HG03045 (cell line): ENCODE measurements around the gene ANKS1A.

Experiments used
- ATAC-seq: cut with Tn5 transposase; IDR thresholded peaks from one replicate; pipeline ENCODE4 v1.9.1; 2021; ENCODE audit warnings: mild to moderate bottlenecking, moderate library complexity; ENCODE audit not compliant: unreplicated experiment

The ANKS1A gene

GRCh38 chr6:35018746-35019145, 129.7 kb downstream of the ANKS1A start:
- ATAC-seq = no peak

DNA sequence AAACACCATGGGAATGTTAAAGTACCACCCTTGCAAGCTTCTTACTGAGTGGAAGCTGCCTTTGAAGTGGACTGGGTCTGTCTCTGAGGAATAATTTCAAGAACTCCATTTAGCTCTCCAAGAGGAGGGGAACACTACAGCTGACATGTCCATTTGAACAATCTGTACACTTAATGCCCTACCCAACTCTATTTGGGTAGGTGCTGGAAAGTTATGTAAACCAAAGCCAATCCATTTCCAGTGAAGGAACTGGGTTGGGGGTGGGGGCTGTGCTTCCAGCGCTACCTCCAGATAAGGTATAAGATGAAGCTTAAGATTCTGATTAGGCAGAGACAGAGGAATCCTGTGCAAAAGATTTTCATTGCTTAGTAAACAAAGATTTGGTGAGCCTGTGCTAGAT, 130.1 kb downstream of the ANKS1A start:
- ATAC-seq = no peak

GRCh38 chr6:35019831-35020230, 130.8 kb downstream of the ANKS1A start:
- no peak for ATAC-seq

DNA sequence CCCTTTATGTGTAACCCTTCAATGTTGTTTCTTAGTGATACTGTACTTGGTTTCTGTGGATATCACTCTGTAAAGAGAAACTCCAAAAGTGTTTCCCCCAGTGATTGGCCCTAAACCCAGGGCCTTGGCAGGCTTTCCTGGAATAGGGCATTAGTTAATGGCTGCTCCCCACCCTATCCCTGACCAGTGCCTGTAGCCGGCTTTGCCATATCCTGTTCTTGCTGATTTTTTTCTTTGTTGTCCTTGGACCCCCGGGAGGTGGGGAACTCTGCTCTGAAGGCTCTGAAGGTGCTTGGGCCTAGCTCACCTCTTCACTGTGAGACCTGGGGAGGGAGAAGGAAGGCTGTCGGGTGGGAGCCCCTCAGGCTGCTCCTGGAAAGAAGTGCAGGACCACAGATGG, 131.9 kb downstream of the ANKS1A start:
- no peak for ATAC-seq

DNA sequence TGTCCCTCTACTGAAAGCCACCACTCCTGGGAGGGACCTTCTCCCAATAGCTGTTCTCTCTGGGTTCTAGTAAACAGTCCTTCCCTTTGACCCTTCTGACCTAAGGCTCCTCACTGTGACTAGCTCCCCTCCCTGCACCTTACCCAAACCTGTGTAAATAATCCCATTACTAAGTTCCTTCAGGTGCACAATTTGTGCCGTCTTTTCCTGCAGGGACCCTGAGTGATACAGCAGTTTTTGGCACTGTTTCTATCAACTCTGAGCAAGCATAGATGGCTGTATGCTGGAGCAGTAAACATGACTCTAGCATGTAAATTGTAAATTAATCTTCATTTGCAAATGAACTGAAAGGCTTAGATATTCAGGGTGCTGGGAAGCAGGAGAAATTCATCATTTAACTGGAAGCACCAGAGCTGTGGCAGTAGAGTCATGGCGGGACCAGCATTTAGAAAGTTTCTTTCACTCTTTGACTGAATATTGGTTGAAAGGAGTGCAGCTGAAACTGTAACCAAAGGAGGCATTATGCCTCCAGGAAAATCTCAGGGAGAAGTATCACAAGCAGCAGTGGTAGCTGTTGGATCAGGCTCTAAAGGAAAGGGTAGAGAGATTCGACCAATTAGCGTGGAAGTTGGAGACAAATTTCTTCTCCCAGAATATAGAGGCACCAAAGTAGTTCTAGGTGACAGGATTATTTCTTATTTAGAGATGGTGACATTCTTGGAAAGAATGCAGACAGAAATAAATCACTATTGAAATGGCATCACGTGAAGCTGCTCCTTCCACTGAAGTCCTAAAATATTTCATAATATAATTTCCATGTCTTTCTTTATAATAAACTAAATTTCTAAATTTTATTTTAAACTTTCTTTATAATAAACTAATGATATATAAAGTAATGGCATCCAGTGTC, 134.3 kb downstream of the ANKS1A start:
- ATAC-seq = no peak

DNA sequence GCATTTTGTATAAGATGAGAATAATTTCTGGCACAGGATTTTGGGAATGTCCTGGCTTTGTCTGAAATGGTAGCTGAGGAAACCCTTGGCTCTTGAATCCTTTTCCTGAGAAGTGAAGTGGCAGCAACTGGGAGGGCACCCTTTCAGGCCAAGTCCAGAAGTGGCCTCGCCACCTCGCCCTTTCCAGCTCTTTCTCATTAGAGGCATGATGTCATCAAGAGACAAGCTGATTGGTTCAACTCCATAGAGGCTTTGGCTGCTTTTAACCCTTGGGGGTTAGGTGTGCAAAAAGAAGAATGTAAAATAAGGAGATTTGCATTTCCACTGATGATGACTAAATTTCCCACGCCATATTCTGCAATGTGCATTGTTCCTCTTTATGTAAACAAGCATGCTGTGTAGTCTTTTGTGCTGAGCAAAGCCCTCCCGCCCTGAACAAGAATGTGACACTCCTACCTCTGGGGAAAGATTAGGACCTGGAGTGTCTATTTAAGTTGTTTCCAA, 135.5 kb downstream of the ANKS1A start:
- ATAC-seq = no peak

GRCh38 chr6:35025232-35026188, 136.5 kb downstream of the ANKS1A start:
- ATAC-seq = no peak

- no peak for ATAC-seq
These were observed 137.6 kb downstream of the ANKS1A start for GRCh38 chr6:35026434-35027222.

DNA sequence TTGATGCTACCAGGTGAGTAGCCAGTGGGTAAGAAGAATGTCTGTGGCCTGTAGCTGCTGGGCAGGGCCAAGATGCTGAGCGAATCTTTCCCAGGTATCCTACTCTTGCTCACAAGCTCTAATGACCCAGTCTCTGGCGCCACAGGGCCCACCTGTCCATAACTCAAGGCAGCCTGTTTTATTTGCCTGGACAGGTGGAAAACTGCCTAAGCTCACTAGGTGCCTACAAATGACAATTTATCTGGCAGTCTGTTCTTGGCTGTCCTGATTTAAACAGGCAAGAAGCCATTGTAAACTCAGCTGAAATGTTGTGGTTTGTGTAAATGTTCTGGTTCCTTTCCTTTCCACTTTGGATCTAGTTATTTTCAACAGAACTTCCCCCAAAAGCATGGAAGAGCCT, 138.8 kb downstream of the ANKS1A start:
- ATAC-seq = no peak

- ATAC-seq = no peak
These were observed 140.0 kb downstream of the ANKS1A start for GRCh38 chr6:35028781-35029769.

- no peak for ATAC-seq
These were observed 141.0 kb downstream of the ANKS1A start for GRCh38 chr6:35030099-35030498.

GRCh38 chr6:35031611-35032529, 142.8 kb downstream of the ANKS1A start:
- no peak for ATAC-seq

GRCh38 chr6:35033683-35034082, 144.6 kb downstream of the ANKS1A start:
- ATAC-seq = no peak

DNA sequence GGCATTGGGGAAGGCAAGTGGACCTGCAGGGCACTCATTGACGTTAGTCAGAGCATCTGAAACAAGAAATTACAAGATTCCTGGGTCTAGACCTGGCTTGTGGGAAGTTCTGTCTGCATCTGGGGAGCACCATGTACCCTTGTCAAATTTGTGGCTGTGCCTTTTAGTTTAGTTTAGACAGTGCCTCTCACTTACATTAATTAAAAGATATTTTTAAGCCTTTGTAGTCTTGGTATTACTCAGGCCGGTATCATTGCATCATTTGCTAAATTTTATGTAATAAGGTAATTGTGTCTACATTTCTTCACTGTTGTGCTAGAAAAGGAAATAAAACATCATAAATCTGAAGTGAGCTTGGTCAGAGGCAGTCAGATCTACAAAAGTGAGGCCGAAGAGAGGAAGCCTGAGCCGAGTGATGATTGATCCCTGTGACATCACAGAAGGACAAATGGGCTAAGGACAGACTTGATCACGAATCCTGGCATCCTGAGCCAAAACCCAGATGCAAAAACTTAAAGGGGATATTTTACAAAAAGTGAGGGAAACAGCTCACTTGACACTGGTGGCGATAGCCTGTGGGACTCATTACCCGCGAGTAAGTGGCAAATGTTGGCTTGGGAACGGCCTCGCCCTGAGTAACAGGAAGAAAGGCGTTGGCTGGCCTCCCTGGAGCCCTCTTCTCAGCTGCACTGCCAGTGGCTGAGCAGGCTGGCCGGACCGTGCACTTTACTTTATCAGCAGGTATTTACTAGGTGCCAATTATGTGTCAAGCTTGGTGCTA, 145.5 kb downstream of the ANKS1A start:
- no peak for ATAC-seq

GRCh38 chr6:35035481-35036030, 146.5 kb downstream of the ANKS1A start:
- ATAC-seq = no peak

DNA sequence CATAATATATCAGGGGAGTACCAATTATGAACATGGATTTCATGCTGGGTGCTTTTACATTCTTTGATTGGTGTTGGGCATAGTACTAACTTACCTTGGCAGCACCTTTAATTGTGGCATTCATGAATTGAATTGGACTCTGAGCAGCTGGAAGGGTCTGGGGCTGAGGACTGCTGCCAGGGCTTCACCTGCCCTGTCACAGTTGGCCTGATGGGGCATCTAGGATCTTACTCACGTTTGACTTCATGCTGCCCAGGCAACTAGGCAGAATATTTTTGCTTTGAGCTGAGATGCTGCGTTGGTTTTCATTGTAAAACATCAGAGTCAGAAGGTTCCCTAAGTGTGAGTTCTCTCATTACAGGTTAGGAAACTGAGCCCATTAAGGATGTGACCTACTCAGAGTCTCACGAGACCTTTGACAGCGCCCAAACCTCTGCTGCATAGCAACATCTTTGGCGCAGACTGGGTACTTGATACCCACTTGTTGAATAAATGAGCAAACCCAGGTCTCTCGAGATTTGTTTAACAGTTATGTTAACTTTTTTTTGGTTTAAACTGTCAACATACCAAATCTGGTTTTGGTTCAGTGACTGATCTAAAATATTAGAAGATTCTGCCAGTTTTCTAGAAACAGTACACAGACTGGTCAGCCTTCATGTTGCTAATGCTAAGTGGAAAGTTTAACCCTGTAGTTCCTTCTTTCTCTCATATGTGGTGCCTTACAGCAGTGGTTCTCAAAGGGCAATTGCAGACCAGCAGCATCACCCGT, 147.2 kb downstream of the ANKS1A start:
- no peak for ATAC-seq
